Stimulated activated CD8-positive, alpha-beta memory T cell treated with anti-CD3 and anti-CD28 coated beads, Interleukin-12 subunit alpha, Interleukin-12 subunit beta, amount 100 ng/mL, for 4 hours (primary cell): ENCODE measurements around the gene IGFALS.

Experiments used
- DNase-seq: peaks from one replicate; pipeline ENCODE4 v3.0.0-alpha.2; 2020; ENCODE audit warnings: low read depth

IGFALS gene

GRCh38 chr16:1793578-1794220 is at the start of gene IGFALS:
Gene IGFALS, minus strand, starts transcription at chr16:1793705. Its CDS starts 53 bp downstream, at chr16:1793652.
- DNase-seq: no peak

- no peak for DNase-seq
Observed at GRCh38 chr16:1839554-1839953, 46.0 kb upstream of the IGFALS start.

- DNase-seq: no peak
Observed at GRCh38 chr16:1834096-1834495, 40.6 kb upstream of the IGFALS start.

- DNase-seq: no peak
Observed at GRCh38 chr16:1832838-1833454, 39.4 kb upstream of the IGFALS start.

GRCh38 chr16:1831186-1832075 is 37.9 kb upstream of the IGFALS start:
- DNase-seq: no peak

- DNase-seq: no peak
Observed at GRCh38 chr16:1830213-1830612, 36.7 kb upstream of the IGFALS start.

GRCh38 chr16:1828645-1829410 is 35.3 kb upstream of the IGFALS start:
- DNase-seq: no peak

GRCh38 chr16:1826691-1827573 is 33.4 kb upstream of the IGFALS start, which contains the start of the genes FAHD1 and HAGH:
Gene FAHD1, plus strand, starts transcription at chr16:1827206. Its CDS starts 33 bp downstream, at chr16:1827239.
Gene HAGH, minus strand, starts transcription at chr16:1826825. Its CDS starts 38 bp downstream, at chr16:1826787.
- peak; percentile 85 for DNase-seq

- no peak for DNase-seq
Observed at GRCh38 chr16:1825864-1826690, 32.6 kb upstream of the IGFALS start.

- no peak for DNase-seq
Observed at GRCh38 chr16:1825381-1825863, 31.9 kb upstream of the IGFALS start.

GRCh38 chr16:1823821-1824220 is 30.3 kb upstream of the IGFALS start:
- DNase-seq: no peak

- no peak for DNase-seq
Observed at GRCh38 chr16:1822801-1823200, 29.3 kb upstream of the IGFALS start.

- no peak for DNase-seq
Observed at GRCh38 chr16:1821861-1822611, 28.5 kb upstream of the IGFALS start.

- no peak for DNase-seq
Observed at GRCh38 chr16:1820946-1821290, 27.4 kb upstream of the IGFALS start.

- no peak for DNase-seq
Observed at GRCh38 chr16:1820096-1820945, 26.8 kb upstream of the IGFALS start.

GRCh38 chr16:1819611-1820010 is 26.1 kb upstream of the IGFALS start:
- DNase-seq: no peak

- no peak for DNase-seq
Observed at GRCh38 chr16:1818873-1819525, 25.5 kb upstream of the IGFALS start.
